ENCODE measurements around the gene OGFR.

The OGFR gene

DNA sequence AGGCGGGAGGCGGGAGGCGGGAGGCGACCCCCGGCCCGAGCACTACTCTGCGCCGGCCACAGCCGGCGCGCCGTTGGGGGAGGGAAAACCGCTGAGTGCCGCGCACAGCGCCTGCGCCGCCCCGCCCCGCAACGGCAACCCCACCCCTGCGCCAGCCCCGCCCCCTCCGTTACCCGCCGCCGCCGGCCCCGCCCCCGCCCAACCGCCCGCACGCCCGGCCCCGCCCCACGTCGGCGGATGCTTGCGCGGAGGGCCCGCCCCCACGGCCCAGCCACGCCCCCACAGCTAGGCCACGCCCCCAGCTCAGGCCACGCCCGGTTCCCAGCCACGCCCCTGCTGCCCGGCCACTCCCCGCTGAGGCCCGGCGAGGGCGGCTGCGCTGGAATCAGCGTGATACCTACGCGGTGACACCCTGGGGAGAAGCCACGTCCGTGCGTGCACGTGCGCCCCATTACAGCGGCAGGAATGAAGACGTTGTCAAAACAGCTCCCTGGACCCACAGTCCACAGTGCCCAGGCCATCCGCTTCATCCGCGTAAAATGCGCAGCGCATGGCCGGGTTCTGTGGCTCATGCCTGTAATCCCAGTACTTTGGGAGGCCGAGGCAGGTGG lies 57.2 kb downstream of the OGFR start, which contains the start of gene TCFL5:
TCFL5 (minus strand) TSS at position 97 of the 611 bp plus-strand sequence. CDS start 152 bp downstream, outside the sequence.
- DNase-seq (ENCODE audit: low read depth): peak; percentile 87

Data from stimulated activated CD8-positive, alpha-beta memory T cell treated with anti-CD3 and anti-CD28 coated beads, Interleukin-7, amount 100 ng/mL, for 24 hours (primary cell).